ENCODE results near the gene ZGPAT.

ZGPAT gene

DNA sequence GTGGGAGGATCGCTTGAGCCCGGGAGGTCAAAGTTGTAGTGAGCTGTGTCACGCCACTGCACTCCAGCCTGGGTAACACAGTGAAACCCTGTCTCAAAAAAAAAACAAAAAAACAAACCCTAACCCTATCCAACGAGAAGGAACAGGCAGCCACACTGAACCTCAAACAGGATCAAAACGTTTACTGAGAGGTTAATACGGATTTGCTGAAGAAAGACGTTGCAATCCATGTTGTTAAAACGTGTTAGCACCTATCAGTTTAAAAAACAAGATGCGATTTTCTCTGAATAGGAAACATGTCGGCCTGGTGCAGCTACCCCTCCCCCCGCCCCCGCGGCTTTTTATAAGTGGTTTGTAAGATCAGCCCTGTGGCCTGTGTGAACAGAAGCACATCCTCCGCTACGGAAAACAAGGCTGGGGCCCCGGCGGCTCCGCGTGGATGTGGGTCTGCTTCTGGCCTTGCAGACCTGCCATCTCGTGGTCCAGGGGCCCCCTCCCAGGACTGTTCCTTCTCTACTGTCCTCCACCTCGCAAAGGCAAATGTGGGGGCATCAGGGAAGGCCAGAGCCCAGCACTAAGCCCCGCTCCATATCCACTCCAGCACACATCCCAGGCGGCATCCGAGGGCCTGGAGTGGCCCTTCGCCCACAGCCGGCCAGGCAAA is 43.1 kb downstream of the ZGPAT start:
- no peak for TF ChIP-seq ZNF274 (IDR thresholded peaks at IDR 0.05; ENCODE audit: low read depth, low read length)

DNA sequence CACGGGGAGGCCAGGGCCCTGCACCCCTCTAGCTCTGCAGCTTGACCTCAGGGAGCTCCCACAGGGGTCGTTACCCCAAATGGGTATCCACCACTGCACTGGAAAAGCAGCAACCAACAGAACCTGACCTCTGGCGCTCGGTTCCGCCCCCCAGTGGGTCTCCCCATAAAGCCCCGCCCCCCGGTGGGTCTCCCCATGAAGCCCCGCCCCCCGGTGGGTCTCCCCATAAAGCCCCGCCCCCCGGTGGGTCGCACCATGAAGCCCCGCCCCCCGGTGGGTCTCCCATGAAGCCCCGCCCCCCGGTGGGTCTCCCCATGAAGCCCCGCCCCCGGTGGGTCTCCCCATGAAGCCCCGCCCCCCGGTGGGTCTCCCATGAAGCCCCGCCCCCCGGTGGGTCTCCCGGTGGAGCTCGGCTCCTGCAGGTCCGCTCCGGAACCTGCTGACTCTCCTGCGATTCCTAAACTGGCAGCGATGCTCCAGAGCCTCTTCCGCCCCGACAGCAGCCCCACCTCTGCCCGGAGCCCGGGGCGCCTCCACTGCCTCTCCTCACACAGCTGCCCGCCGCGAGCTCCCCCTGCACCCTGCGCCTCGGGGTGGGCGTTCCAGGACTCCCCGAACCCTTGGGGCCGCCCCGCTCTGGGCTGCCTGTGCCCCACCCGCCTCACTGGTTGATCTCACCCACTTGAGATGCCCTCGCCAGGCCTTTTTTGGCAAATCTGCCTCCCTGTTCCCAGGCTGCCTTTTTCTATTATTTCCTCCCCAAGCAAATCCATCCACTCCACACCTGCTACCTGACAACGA is 43.8 kb downstream of the ZGPAT start:
- H3K4me3 ChIP-seq (ENCODE audit: low read length): no peak overlapping the region
- no peak for TF ChIP-seq ZNF274 (IDR thresholded peaks at IDR 0.05; ENCODE audit: low read depth, low read length)

More for the DNA sequence above, 43.1 kb downstream of the ZGPAT start:
- H3K4me3 ChIP-seq (ENCODE audit: low read length): no peak overlapping the region

DNA sequence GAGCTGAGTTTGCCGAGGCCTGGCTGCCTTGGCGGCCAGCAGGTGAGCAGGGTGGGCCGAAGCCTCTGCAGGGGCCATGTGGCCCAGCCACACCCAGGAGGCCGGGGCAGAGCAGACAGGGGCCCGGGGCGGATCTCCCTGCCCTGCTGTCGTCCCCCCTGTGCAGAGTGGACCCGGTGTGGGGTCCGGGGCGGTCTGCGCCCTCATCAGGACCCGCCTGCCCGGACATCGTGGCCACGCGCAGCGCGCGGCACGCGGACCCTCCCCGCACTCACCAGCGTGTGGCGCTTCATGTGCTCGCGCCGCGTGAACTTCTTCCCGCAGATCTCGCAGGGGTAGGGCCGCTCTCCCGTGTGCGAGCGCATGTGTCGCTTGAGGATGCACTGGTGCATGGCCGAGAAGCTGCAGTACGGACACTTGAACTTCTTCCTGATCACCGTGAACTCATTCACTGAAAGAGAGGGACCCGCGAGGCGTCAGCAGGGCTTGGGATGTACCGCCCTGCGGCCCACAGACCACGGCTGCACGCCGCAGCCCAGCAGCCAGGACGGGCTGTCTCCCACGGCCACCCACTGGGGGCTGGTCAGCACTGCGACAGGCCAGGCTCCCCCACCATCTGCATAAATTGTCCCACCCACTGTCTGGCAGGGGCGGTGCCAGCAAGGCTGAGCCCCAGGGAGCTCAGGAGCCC is 44.7 kb downstream of the ZGPAT start:
- no peak overlapping the region for H3K4me3 ChIP-seq (ENCODE audit: low read length)
- no peak for TF ChIP-seq ZNF274 (IDR thresholded peaks at IDR 0.05; ENCODE audit: low read depth, low read length)

DNA sequence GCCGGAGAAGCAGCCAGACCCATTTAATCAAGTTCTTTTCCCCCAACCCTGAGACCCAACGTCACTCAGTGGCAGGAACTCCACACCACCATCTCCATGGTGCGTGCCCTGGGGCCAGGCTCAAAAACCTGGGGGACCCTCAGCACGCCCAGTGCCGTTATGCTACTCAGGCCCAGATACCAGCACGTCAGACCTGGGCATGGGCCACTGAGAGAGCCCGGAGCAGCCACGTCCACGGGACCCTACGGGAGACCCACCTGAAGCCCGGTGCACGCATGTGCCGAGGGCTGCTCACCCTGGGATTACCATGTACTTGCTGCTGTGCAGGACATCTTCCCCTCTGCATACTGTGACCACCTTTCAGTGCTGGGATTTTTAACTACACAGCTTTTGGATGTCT is 45.5 kb downstream of the ZGPAT start:
- no peak for TF ChIP-seq ZNF274 (IDR thresholded peaks at IDR 0.05; ENCODE audit: low read depth, low read length)
- no peak overlapping the region for H3K4me3 ChIP-seq (ENCODE audit: low read length)

GRCh38 chr20:63754008-63754407 is 46.2 kb downstream of the ZGPAT start:
- no peak for TF ChIP-seq ZNF274 (IDR thresholded peaks at IDR 0.05; ENCODE audit: low read depth, low read length)
- H3K4me3 ChIP-seq (ENCODE audit: low read length): no peak overlapping the region

DNA sequence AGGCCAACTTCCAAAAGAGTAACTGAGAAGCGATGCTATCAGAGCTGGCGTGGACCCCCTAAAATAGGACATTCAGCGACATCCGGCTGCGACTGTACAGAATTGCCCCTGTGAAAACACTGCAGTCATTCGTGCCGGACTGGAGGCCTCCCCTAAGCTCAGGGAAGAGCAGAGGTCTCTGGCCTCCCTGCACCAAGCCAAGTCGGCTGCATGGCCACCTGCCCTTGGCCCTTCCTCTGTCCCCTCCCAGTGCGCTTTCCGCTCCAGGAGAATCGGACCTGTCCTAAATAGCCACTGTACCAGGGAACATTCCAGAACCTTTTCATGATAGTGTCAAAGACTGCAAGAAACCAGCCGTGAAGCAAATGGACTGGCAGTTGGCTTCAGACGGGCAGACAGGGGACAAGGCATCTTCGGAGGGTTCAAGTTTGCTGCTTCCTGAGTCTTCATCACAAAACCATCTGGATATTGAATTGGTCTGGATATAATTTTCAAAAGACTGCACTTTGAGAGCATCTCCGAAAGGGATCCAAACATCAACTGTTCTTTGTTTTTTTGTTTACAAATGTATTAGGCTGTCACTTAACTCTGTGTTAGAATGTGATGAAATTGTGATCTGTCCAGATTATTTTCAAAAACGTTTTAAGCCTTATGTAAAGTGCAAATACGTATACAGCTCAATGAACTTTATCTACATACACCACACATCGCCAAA is 48.3 kb downstream of the ZGPAT start:
- TF ChIP-seq ZNF274 (IDR thresholded peaks at IDR 0.05; ENCODE audit: low read depth, low read length): no peak

GRCh38 chr20:63756648-63756991 is 48.8 kb downstream of the ZGPAT start:
- no peak for TF ChIP-seq ZNF274 (IDR thresholded peaks at IDR 0.05; ENCODE audit: low read depth, low read length)
- H3K4me3 ChIP-seq (ENCODE audit: low read length): no peak overlapping the region

More for the DNA sequence above, 48.3 kb downstream of the ZGPAT start:
- no peak overlapping the region for H3K4me3 ChIP-seq (ENCODE audit: low read length)

DNA sequence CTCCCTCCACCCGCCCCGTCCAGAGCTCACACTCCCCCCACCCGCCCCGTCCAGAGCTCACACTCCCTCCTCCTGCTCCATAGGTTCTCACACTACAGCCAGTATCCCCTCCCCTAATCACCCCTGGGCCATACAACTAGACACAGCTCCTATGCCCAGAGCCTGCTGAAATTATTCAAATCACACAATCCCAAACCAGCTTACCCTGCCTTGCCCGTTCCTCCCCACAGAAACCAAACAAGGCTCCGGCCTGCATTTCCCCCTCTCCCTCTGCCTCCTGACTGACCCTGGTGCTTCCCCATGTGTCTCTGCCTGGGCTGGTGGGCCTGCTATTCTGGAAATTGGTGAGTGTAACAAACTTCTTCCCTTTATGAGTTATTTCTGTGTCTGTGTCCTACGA is 50.3 kb downstream of the ZGPAT start:
- H3K4me3 ChIP-seq (ENCODE audit: low read length): no peak overlapping the region
- no peak for TF ChIP-seq ZNF274 (IDR thresholded peaks at IDR 0.05; ENCODE audit: low read depth, low read length)

DNA sequence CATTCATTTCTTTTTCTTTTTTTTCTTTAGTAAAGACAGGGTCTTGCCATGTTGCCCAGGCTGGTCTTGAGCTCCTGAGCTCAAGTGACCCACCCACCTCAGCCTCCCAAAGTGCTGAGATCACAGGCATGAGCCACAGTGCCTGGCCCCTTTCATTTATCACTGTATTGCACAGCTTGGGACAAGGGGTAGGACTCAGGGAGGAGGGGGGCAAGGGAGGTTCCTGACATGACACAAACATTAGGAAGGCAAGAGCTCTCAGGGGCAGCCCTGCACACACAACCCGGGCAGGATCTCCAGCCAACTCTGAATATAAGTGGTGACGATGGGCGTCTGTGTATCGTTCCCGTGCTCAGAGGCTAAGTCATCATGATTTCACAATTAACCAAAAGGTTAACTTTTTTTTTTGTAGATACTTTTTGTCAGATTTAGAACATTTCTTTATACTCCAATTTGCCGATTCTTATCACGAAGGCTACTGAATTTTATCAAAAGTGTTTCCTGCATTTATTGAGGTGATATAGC is 51.6 kb downstream of the ZGPAT start:
- no peak overlapping the region for H3K4me3 ChIP-seq (ENCODE audit: low read length)
- no peak for TF ChIP-seq ZNF274 (IDR thresholded peaks at IDR 0.05; ENCODE audit: low read depth, low read length)

- no peak overlapping the region for H3K4me3 ChIP-seq (ENCODE audit: low read length)
- no peak for TF ChIP-seq ZNF274 (IDR thresholded peaks at IDR 0.05; ENCODE audit: low read depth, low read length)
Measured at GRCh38 chr20:63765082-63765873, 57.4 kb downstream of the ZGPAT start.

DNA sequence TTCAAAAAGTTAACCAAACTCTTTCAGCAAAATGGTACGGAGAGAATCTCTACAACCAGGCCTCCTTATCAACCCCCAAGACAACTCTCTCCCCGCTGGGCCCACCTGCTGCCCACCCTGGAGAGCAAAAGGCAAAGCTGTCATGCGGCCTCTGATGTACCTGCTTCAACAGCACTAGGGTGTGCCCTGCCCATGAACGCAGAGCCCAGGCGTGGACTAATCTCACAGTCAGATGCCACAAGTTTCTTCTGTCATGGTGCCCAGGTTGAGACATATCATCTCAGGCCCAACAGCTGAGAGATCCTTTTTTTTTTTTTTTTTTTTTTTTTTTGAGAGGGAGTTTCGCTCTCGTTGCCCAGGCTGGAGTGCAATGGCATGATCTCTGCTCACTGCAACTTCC is 58.1 kb downstream of the ZGPAT start:
- no peak for TF ChIP-seq ZNF274 (IDR thresholded peaks at IDR 0.05; ENCODE audit: low read depth, low read length)
- H3K4me3 ChIP-seq (ENCODE audit: low read length): no peak overlapping the region

DNA sequence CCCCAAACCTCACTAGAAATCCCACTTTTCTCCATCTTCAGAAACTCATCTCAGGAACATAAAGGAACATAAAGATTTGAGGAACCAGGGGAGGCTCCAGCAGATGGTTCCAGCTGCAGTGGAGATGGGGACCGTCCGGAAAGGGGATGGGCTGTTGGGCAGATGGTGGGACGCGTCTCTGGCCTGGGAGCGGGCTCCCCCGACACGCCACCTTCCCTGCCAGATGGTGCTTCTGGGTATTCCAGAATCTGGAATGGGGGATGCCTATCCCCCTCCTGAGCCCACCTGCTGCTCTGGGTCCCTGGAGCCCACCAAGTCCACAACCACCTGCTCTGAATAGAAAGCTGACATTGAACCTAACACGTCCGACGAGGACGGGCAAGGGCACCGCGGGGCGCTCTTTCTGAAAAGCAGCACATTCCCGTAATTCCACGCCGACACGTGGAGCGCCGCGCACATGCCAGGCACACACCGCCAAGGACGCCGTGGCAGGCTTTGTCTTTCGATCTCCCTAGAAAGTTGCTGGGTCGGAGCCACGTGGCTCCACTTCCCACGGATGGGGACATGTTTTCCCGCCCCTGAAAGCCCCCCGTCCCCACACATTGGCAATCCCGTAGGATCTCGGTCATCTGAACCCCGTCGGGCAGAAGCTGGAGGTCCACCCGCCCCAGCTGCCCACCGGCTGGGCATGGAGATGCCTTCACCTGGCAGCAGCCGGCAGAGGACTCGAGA is 59.0 kb downstream of the ZGPAT start:
- no peak for TF ChIP-seq ZNF274 (IDR thresholded peaks at IDR 0.05; ENCODE audit: low read depth, low read length)
- no peak overlapping the region for H3K4me3 ChIP-seq (ENCODE audit: low read length)

- no peak for TF ChIP-seq ZNF274 (IDR thresholded peaks at IDR 0.05; ENCODE audit: low read depth, low read length)
- no peak overlapping the region for H3K4me3 ChIP-seq (ENCODE audit: low read length)
Measured at GRCh38 chr20:63767456-63767855, 59.6 kb downstream of the ZGPAT start.

All from GM08714 (cell line).